GM12878 (cell line): ENCODE data around the gene ZSCAN25. TPM values are rescaled to one million over a fixed set of nuclear protein-coding genes. Genes with fewer than 3 reads are reported as not detected.

ENCODE experiments used
- ATAC-seq: fragments of 200-7000 bp; cut with Tn5 transposase; 3 replicates; pipeline ENCODE4 v1.9.1; 2020; ENCODE audit warnings: mild to moderate bottlenecking, moderate library complexity
- BruUV-seq: library from RNA; stranded (reverse); fragments of 400-500 nt; replicated peaks from 2 replicates; lab custom pipeline; 2021; lab: Mats Ljungman, UMichigan
- CTCF ChIA-PET: fragments of 300-600 bp; sonication (Branson Sonifier 250); formaldehyde crosslinking; extraction: SDS; loops from one replicate; lab custom pipeline; 2021; ENCODE audit warnings: inconsistent platforms; lab: Yijun Ruan, JAX
- POLR2A ChIA-PET: fragments of 350-600 bp; formaldehyde crosslinking; extraction: SDS; loops from one replicate; lab custom pipeline; 2021; ENCODE audit warnings: inconsistent platforms; lab: Charles Lee
- RAD21 ChIA-PET: fragments of 300-600 bp; sonication (Branson Sonifier 250); formaldehyde crosslinking; loops from one replicate; lab custom pipeline; 2023; ENCODE audit warnings: antibody characterized with exemption; ENCODE audit not compliant: unreplicated experiment; lab: Charles Lee
- SMC1A ChIA-PET: fragments of 300-600 bp; sonication (Branson Sonifier 250); formaldehyde crosslinking; loops from one replicate; lab custom pipeline; 2023; ENCODE audit not compliant: unreplicated experiment, uncharacterized antibody; lab: Charles Lee
- DNase-seq: peaks from one replicate; pipeline ENCODE4 v3.0.0-alpha.2; 2011; ENCODE audit warnings: low read depth, low spot score
- FAIRE-seq: peaks from 3 replicates; lab custom pipeline; 2011; peaks lifted over from hg19 to GRCh38; lab: Jason Lieb, UNC
- H2AFZ ChIP-seq: 2 replicates; pipeline ENCODE4 v1.6.0; 2011; ENCODE audit warnings: low read depth, low read length, control low read depth; ENCODE audit not compliant: control insufficient read depth
- H3K27ac ChIP-seq: 2 replicates; pipeline ENCODE4 v1.5.1; 2011; ENCODE audit warnings: control low read depth; ENCODE audit not compliant: control insufficient read depth, insufficient read depth
- H3K27me3 ChIP-seq, 2 experiments: replicated peaks in 1 of 2; 2 replicates each; pipeline versions ENCODE4 v1.6.0 to v1.6.1; 2011; ENCODE audit warnings: low read length in 1 of 2; ENCODE audit not compliant: control insufficient read depth in 2 of 2, insufficient read depth in 2 of 2
- H3K36me3 ChIP-seq, 2 experiments: 2 replicates each; pipeline ENCODE4 v1.5.1; 2011; ENCODE audit warnings: low read length in 1 of 2; ENCODE audit not compliant: control insufficient read depth in 2 of 2, insufficient read depth in 2 of 2
- H3K4me1 ChIP-seq: 2 replicates; pipeline ENCODE4 v1.6.1; 2011; ENCODE audit warnings: mild to moderate bottlenecking, low read length, moderate library complexity, mixed read lengths; ENCODE audit not compliant: control insufficient read depth, insufficient read depth
- H3K4me2 ChIP-seq: 2 replicates; pipeline ENCODE4 v1.6.0; 2011; ENCODE audit warnings: control low read depth; ENCODE audit not compliant: control insufficient read depth, insufficient read depth
- H3K4me3 ChIP-seq: fragments of 200-600 bp; sonication (generic); 2 replicates; pipeline ENCODE4 v1.5.1; 2016
- H3K79me2 ChIP-seq: 2 replicates; pipeline ENCODE4 v1.6.0; 2011; ENCODE audit warnings: low read length; ENCODE audit not compliant: control insufficient read depth, insufficient read depth
- H3K9ac ChIP-seq: 2 replicates; pipeline ENCODE4 v1.8.0; 2011; ENCODE audit warnings: low read length, control low read depth, mixed read lengths; ENCODE audit not compliant: control insufficient read depth, insufficient read depth
- H3K9me3 ChIP-seq: replicated peaks from 3 replicates; pipeline ENCODE4 v1.5.1; 2011; ENCODE audit warnings: mild to moderate bottlenecking, low read length; ENCODE audit not compliant: control insufficient read depth, insufficient read depth
- H4K20me1 ChIP-seq: 2 replicates; pipeline ENCODE4 v1.6.0; 2011; ENCODE audit not compliant: control insufficient read depth, insufficient read depth
- CHD4 ChIP-seq: fragments of 200-600 bp; sonication (generic); IDR thresholded peaks from 2 replicates; pipeline ENCODE4 v1.6.1; 2016; ENCODE audit warnings: mild to moderate bottlenecking
- GATAD2B ChIP-seq: fragments of 450-650 bp; conservative IDR thresholded peaks from 2 replicates; pipeline ENCODE4 v1.6.1; 2017; ENCODE audit warnings: low read depth, mild to moderate bottlenecking, moderate library complexity
- KLF5 ChIP-seq: fragments of 450-650 bp; IDR thresholded peaks from 2 replicates; pipeline ENCODE4 v1.6.1; 2014; ENCODE audit warnings: mild to moderate bottlenecking; ENCODE audit not compliant: partially characterized antibody
- LARP7 ChIP-seq: fragments of 450-650 bp; IDR thresholded peaks from 2 replicates; pipeline ENCODE4 v1.6.1; 2017; ENCODE audit warnings: mild to moderate bottlenecking
- MTA2 ChIP-seq: fragments of 450-650 bp; IDR thresholded peaks from 2 replicates; pipeline ENCODE4 v1.6.1; 2016; ENCODE audit warnings: low read depth, mild to moderate bottlenecking, moderate library complexity
- NR2C1 ChIP-seq: fragments of 450-650 bp; IDR thresholded peaks from 2 replicates; pipeline ENCODE4 v1.6.1; 2017; ENCODE audit warnings: antibody characterized with exemption, mild to moderate bottlenecking, moderate library complexity
- POU2F2 ChIP-seq: IDR thresholded peaks from 3 replicates; pipeline ENCODE4 v1.6.1; 2011; ENCODE audit warnings: low read depth, mild to moderate bottlenecking, low read length, borderline replicate concordance
- RFX5 ChIP-seq: IDR thresholded peaks from 2 replicates; pipeline ENCODE4 v1.6.1; 2011; ENCODE audit warnings: low read depth, low read length, improper control_type of control experiment
- SMAD1 ChIP-seq: fragments of 450-650 bp; IDR thresholded peaks from 2 replicates; pipeline ENCODE4 v1.6.1; 2018; ENCODE audit warnings: mild to moderate bottlenecking, low read depth; ENCODE audit not compliant: partially characterized antibody
- SREBF1 ChIP-seq: IDR thresholded peaks from 2 replicates; pipeline ENCODE4 v1.6.1; 2012; ENCODE audit warnings: mild to moderate bottlenecking, low read length
- STAT1 ChIP-seq: fragments of 450-650 bp; conservative IDR thresholded peaks from 2 replicates; pipeline ENCODE4 v1.6.1; 2014; ENCODE audit warnings: antibody characterized with exemption, mild to moderate bottlenecking
- WGBS: methylation state at CpG from one replicate; pipeline ENCODE4 v1.1.6; 2016; ENCODE audit warnings: low lambda C conversion rate; ENCODE audit not compliant: insufficient replicate concordance, insufficient coverage; ENCODE audit errors: missing lambda C conversion rate; 5-methylcytosine and 5-hydroxymethylcytosine counted together
- in situ Hi-C: fragments of 300-500 bp; cut with MboI; formaldehyde crosslinking; loops from 9 replicates; pipeline ENCODE4 v1.14.3; 2018; ENCODE audit warnings: mixed read lengths
- intact Hi-C: fragments of 100-400 bp; cut with micrococcal nuclease; formaldehyde crosslinking; loops from one replicate; pipeline ENCODE4 v1.14.2; 2022; ENCODE audit not compliant: unreplicated experiment
- polyA plus RNA-seq, 11 experiments: library from polyadenylated mRNA; depleted of rRNA in 4 of 11; unstranded in 6 of 11; stranded (reverse) in 5 of 11; fragments of >200 nt; fragmentation: Nextera tagmentation in 4 of 11; fragmentation: Illumina TruSeq in 1 of 11; extraction: Ambion mirVana in 4 of 11; extraction: Trizol in 1 of 11; gene quantifications; 1 replicate in 1 of 11; 2 replicates in 10 of 11; pipeline versions ENCODE4 v1.2.1 to v1.2.3, GENCODE V29; 2011 to 2016; ENCODE audit warnings: inconsistent platforms in 2 of 11, missing spikeins in 2 of 11, low read depth in 1 of 11
- total RNA-seq, 4 experiments: library from RNA; depleted of rRNA in 3 of 4; stranded (reverse); fragments of >200 nt in 3 of 4; fragmentation: Illumina TruSeq in 1 of 4; extraction: Trizol in 1 of 4; gene quantifications; 2 replicates each; pipeline versions ENCODE4 v1.2.1 to v1.2.3, GENCODE V29; 2013 to 2021
- TF ChIP-seq, protein P1 (sequence below): fragments of 450-650 bp; IDR thresholded peaks from 2 replicates; pipeline ENCODE4 v1.6.1; 2017; ENCODE audit warnings: mild to moderate bottlenecking
- TF ChIP-seq, protein P2 (sequence below): fragments of 450-650 bp; conservative IDR thresholded peaks from 2 replicates; pipeline ENCODE4 v1.6.1; 2017; ENCODE audit warnings: mild to moderate bottlenecking, moderate library complexity
- TF ChIP-seq, protein P3 (sequence below): fragments of 450-650 bp; IDR thresholded peaks from 2 replicates; pipeline ENCODE4 v1.6.1; 2017; ENCODE audit warnings: borderline replicate concordance

ZSCAN25 gene
- total and polyA plus RNA-seq, 10 of the 15 experiments (the other 5 are each of a cell fraction or from before 2014, with no cell fraction given): 0.79 to 15.6 (median 9.6) TPM

DNA sequence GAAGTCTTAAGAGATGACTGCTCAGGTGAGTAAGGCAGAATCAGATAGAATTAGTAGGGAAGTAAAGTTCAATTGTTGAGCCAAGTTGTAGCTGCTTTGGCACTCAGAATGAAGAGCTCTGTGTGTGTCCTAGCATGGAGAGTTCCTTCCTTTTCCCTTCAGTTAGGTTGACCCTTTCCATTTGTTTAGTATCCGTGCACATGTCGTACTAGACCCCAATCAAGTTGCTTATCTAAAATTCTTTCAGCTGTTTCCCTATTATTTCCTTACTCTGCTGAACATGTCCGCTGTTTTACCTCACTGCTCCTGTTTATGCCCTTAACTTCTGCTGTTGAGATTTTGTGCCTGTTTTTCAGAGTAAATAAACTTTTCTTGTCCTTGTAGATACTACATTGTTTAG is 45.0 kb upstream of the ZSCAN25 start:
- Histone ChIP-seq H4K20me1 (no peaks in the 10 kb centered on the region), H3K9me3 (no peaks in the 10 kb centered on the region), H3K4me1 (no peaks in the 10 kb centered on the region), H3K36me3 (peaks cover 1 to 6% of the 10 kb centered on the region in 2 experiments; a peak in 3 of 4 replicates), H2AFZ (no peak overlapping the region), H3K27ac (no peak overlapping the region), H3K9ac (no peak overlapping the region), H3K4me2 (no peak overlapping the region), H3K4me3 (no peak overlapping the region), H3K79me2 (no peaks in the 10 kb centered on the region; the same call in 1 of the 2 replicates), H3K27me3 (no peaks in the 10 kb centered on the region)
- in situ Hi-C loops (no loop called here), intact Hi-C loops (no loop called here)
- TF ChIP-seq SMAD1: no peak
- no peak for TF ChIP-seq MTA2
- TF ChIP-seq CHD4: no peak
- TF ChIP-seq, protein P1, sequence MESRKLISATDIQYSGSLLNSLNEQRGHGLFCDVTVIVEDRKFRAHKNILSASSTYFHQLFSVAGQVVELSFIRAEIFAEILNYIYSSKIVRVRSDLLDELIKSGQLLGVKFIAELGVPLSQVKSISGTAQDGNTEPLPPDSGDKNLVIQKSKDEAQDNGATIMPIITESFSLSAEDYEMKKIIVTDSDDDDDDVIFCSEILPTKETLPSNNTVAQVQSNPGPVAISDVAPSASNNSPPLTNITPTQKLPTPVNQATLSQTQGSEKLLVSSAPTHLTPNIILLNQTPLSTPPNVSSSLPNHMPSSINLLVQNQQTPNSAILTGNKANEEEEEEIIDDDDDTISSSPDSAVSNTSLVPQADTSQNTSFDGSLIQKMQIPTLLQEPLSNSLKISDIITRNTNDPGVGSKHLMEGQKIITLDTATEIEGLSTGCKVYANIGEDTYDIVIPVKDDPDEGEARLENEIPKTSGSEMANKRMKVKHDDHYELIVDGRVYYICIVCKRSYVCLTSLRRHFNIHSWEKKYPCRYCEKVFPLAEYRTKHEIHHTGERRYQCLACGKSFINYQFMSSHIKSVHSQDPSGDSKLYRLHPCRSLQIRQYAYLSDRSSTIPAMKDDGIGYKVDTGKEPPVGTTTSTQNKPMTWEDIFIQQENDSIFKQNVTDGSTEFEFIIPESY: no peak
- no peak for TF ChIP-seq KLF5
- no peak for TF ChIP-seq SREBF1
- TF ChIP-seq STAT1: no peak
- TF ChIP-seq POU2F2: no peak
- TF ChIP-seq GATAD2B: no peak
- no peak for TF ChIP-seq LARP7
- TF ChIP-seq, protein P2, sequence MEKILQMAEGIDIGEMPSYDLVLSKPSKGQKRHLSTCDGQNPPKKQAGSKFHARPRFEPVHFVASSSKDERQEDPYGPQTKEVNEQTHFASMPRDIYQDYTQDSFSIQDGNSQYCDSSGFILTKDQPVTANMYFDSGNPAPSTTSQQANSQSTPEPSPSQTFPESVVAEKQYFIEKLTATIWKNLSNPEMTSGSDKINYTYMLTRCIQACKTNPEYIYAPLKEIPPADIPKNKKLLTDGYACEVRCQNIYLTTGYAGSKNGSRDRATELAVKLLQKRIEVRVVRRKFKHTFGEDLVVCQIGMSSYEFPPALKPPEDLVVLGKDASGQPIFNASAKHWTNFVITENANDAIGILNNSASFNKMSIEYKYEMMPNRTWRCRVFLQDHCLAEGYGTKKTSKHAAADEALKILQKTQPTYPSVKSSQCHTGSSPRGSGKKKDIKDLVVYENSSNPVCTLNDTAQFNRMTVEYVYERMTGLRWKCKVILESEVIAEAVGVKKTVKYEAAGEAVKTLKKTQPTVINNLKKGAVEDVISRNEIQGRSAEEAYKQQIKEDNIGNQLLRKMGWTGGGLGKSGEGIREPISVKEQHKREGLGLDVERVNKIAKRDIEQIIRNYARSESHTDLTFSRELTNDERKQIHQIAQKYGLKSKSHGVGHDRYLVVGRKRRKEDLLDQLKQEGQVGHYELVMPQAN: no peak
- no peak for TF ChIP-seq RFX5
- TF ChIP-seq, protein P3, sequence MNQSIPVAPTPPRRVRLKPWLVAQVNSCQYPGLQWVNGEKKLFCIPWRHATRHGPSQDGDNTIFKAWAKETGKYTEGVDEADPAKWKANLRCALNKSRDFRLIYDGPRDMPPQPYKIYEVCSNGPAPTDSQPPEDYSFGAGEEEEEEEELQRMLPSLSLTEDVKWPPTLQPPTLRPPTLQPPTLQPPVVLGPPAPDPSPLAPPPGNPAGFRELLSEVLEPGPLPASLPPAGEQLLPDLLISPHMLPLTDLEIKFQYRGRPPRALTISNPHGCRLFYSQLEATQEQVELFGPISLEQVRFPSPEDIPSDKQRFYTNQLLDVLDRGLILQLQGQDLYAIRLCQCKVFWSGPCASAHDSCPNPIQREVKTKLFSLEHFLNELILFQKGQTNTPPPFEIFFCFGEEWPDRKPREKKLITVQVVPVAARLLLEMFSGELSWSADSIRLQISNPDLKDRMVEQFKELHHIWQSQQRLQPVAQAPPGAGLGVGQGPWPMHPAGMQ: no peak
- no peak for TF ChIP-seq NR2C1
- ChIA-PET CTCF (no interaction called here), POLR2A (no interaction called here), RAD21 (no interaction called here), SMC1A (no interaction called here)
- FAIRE-seq: no peak
- no peak for ATAC-seq
- WGBS: 94% methylated on average over 3 of the region's 3 CpGs
- DNase-seq: no peak
- no TSS peak for BruUV-seq
